Lower lobe of right lung (tissue), 2 donors: Measurements from ENCODE around the gene INTS1. TPM values are rescaled to one million over a fixed set of nuclear protein-coding genes. Genes with fewer than 3 reads are reported as not detected.

ENCODE experiments used
- ATAC-seq, 2 donors: fragments of 200-7000 bp; cut with Tn5 transposase; one replicate each; pipeline ENCODE4 v1.9.1; 2020 to 2022; ENCODE audit warnings: mild to moderate bottlenecking in 2 of 2, moderate library complexity in 2 of 2
- DNase-seq: peaks from one replicate; pipeline ENCODE4 v3.0.0-alpha.2; 2020
- H3K27ac ChIP-seq: fragments of 200-600 bp; one replicate; pipeline ENCODE4 v1.8.0; 2022
- H3K27me3 ChIP-seq: fragments of 200-600 bp; one replicate; pipeline ENCODE4 v1.8.0; 2022; ENCODE audit warnings: low read depth
- H3K36me3 ChIP-seq: fragments of 200-600 bp; one replicate; pipeline ENCODE4 v1.8.0; 2022; ENCODE audit warnings: mild to moderate bottlenecking
- H3K4me1 ChIP-seq: fragments of 200-600 bp; one replicate; pipeline ENCODE4 v1.8.0; 2022
- H3K4me3 ChIP-seq: fragments of 200-600 bp; one replicate; pipeline ENCODE4 v1.8.0; 2022; ENCODE audit warnings: mild to moderate bottlenecking
- H3K9me3 ChIP-seq: fragments of 200-600 bp; one replicate; pipeline ENCODE4 v1.8.0; 2022
- CTCF ChIP-seq: fragments of 200-600 bp; IDR thresholded peaks from one replicate; pipeline ENCODE4 v1.8.0; 2022; ENCODE audit warnings: antibody characterized with exemption, mild to moderate bottlenecking
- intact Hi-C: fragments of 100-400 bp; cut with DNase I; formaldehyde crosslinking; loops from one replicate; pipeline ENCODE4 v1.11.0; 2022
- total RNA-seq: library from RNA; stranded (reverse); fragmentation: NEBNext Ultra II Directional; extraction: Animal tissue kit (Norgen Biotek cat#: 25700); gene quantifications from one replicate; pipeline ENCODE4 v1.2.1, GENCODE V29; 2021
- donor health status: DM: no; HTN: yes; CAD: no; lungs with severe emphysema.

INTS1 gene
- total RNA-seq, 1 donor from 2014 or later, result 50.8 TPM

- DNase-seq, result no peak
- H3K4me1 ChIP-seq, result peaks cover 18% of the 10 kb centered on the region
- no peak overlapping the region for H3K4me3 ChIP-seq
- H3K27me3 ChIP-seq, result peaks cover 4% of the 10 kb centered on the region
- no peaks in the 10 kb centered on the region for H3K9me3 ChIP-seq
- intact Hi-C loops, result no loop called here
- no peak for ATAC-seq
- H3K36me3 ChIP-seq, result no peaks in the 10 kb centered on the region
- H3K27ac ChIP-seq, result no peak overlapping the region
- TF ChIP-seq CTCF, result no peak
Measured at GRCh38 chr7:1508277-1508758, 4.1 kb upstream of the INTS1 start.

- Histone ChIP-seq H3K9me3 (no peaks in the 10 kb centered on the region), H3K36me3 (peaks cover 19% of the 10 kb centered on the region), H3K27ac (no peak overlapping the region), H3K27me3 (no peaks in the 10 kb centered on the region), H3K4me3 (no peak overlapping the region), H3K4me1 (peaks cover 25% of the 10 kb centered on the region)
- intact Hi-C loops, result no loop called here
- ATAC-seq (no peak), DNase-seq (no peak)
- TF ChIP-seq CTCF, result no peak
Measured at GRCh38 chr7:1505731-1506550, 1.8 kb upstream of the INTS1 start.

- Histone ChIP-seq H3K27ac (no peak overlapping the region), H3K27me3 (no peaks in the 10 kb centered on the region), H3K36me3 (peaks cover 43% of the 10 kb centered on the region), H3K9me3 (no peaks in the 10 kb centered on the region), H3K4me3 (peak overlapping the region; percentile 98), H3K4me1 (peaks cover 25% of the 10 kb centered on the region)
- intact Hi-C loops, result no loop called here
- DNase-seq (no peak), ATAC-seq (no peak)
- TF ChIP-seq CTCF, result no peak
Measured at GRCh38 chr7:1503390-1503789, 799 bp downstream of the INTS1 start.

GRCh38 chr7:1502845-1503244 is 1.3 kb downstream of the INTS1 start:
- peaks cover 49% of the 10 kb centered on the region for H3K36me3 ChIP-seq
- H3K27ac ChIP-seq, result no peak overlapping the region
- intact Hi-C loops, result no loop called here
- H3K9me3 ChIP-seq, result no peaks in the 10 kb centered on the region
- TF ChIP-seq CTCF, result no peak
- H3K27me3 ChIP-seq, result no peaks in the 10 kb centered on the region
- no peak for DNase-seq
- H3K4me1 ChIP-seq, result peaks cover 25% of the 10 kb centered on the region
- no peak for ATAC-seq
- H3K4me3 ChIP-seq, result peak overlapping the region; percentile 98

DNA sequence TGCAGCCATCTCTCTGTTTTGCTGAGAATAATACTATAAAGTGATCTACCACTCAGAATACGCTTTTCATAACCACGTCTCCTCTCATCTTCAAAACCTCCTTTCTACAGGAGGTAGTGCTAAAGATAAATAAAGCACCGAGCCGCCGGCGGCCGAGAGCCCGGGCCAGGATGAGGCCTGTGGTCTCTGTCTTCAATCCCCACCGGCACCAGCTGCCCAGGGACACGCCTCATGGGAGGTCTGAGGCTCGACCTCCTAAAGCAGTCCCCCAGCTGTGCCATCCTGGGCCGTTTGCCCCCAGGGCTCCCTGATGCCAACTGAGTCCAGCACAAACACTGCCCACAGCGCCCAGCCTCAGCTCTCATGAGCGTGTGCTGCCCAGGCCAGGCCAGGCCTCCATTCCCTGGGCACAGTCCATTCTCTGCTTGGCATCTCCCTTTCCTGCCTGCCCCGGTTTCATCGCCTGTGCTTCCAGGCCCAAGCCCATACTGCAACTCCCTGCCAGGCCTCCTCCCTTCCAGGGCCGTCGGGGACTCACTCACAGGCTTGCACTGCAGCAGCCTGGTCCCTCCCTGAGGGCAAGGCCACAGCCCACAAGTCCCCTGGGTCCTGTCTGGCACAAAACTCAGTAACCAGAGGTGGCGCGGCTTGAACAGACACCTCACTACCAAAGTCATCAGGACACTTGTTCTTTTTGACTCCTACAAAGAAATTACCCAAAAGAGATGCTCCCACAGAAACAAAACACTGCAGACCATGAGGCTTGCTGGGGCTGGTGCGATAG is 2.5 kb downstream of the INTS1 start:
- ATAC-seq (no peak), DNase-seq (no peak)
- no peak overlapping the region for H3K27ac ChIP-seq
- peaks cover 22% of the 10 kb centered on the region for H3K4me1 ChIP-seq
- no peaks in the 10 kb centered on the region for H3K27me3 ChIP-seq
- TF ChIP-seq CTCF, result no peak
- intact Hi-C loops, result no loop called here
- H3K4me3 ChIP-seq, result no peak overlapping the region
- no peaks in the 10 kb centered on the region for H3K9me3 ChIP-seq
- peaks cover 60% of the 10 kb centered on the region for H3K36me3 ChIP-seq
